ENCODE measurements around the gene USP7. TPM values are rescaled to one million over a fixed set of nuclear protein-coding genes. Genes with fewer than 3 reads are reported as not detected.

USP7 gene
- total and polyA plus RNA-seq, 7 donors: 41.6 to 135 (median 108) TPM

GRCh38 chr16:8948831-8949230 is 14.9 kb downstream of the USP7 start:
- 63 to 80% (median 75%) methylated on average over 5 of the region's 5 CpGs for WGBS, 3 donors
- intact Hi-C loops (cut with DNase I): no loop called here
- H3K36me3 ChIP-seq (ENCODE audit: insufficient read depth in 1 of 2, low read depth in 1 of 2): no peaks in the 10 kb centered on the region

DNA sequence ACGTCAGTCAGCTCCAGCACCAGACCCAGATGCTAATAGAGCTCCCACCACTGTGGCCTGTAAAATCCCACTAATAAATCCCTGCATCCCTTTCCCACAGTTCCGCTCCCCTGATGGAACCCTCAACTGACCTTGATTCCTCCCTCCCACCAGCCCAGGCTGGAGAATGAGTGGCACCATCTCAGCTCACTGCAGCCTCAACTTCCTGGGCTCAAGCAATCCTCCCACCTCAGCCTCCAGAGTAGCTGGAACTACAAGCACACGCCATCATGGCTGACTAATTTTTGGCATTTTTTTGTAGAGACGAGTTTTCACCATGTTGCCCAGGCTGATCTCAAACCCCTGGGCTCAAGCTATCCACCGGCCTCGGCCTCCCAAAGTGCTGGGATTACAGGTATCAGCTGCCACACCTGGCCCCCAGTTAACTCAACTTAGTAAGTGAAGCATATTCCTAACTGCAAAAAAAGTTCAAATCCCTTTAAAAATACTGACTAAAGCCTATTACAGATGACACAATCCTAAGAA is 15.6 kb downstream of the USP7 start:
- H3K4me3 ChIP-seq: no peak overlapping the region
- no peak for ATAC-seq
- intact Hi-C loops (cut with DNase I): no loop called here
- H3K36me3 ChIP-seq (ENCODE audit: insufficient read depth in 1 of 2, low read depth in 1 of 2): no peaks in the 10 kb centered on the region
- TF ChIP-seq CTCF (IDR thresholded peaks at IDR 0.05): no peak
- H3K9me3 ChIP-seq: no peaks in the 10 kb centered on the region
- H3K27ac ChIP-seq: no peak overlapping the region
- WGBS, 3 donors: 82 to 91% (median 86%) methylated on average over 6 of the region's 6 CpGs
- DNase-seq: no peak
- peaks cover 93% of the 10 kb centered on the region for H3K4me1 ChIP-seq
- no peaks in the 10 kb centered on the region for H3K27me3 ChIP-seq (ENCODE audit: insufficient read depth in 3 of 3, low read length in 2 of 3)

More at GRCh38 chr16:8948831-8949230, 14.9 kb downstream of the USP7 start:
- Histone ChIP-seq H3K27ac (no peak overlapping the region), H3K27me3 (ENCODE audit: insufficient read depth in 3 of 3, low read length in 2 of 3) (no peaks in the 10 kb centered on the region), H3K4me1 (peaks cover 88% of the 10 kb centered on the region), H3K9me3 (no peaks in the 10 kb centered on the region), H3K4me3 (no peak overlapping the region)
- no peak for TF ChIP-seq CTCF (IDR thresholded peaks at IDR 0.05)
- DNase-seq (no peak), ATAC-seq (no peak)

DNA sequence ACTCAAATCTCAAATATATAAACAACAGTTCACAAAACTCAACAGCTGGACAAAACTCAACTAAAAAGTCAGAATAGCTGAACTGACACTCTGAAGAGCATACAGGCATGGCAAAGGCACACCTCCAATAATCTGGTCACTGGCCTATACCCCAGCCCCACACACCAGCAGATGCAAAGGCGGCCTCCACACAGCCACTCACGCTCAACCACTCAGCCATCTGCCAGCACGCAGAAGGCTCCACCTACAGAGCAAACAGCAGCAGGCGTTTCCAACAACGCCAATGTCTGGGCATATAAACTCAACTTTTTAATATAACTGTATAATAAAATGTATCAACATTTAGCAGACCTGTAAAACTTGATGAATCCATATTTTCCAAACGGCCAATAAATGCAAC is 17.2 kb downstream of the USP7 start:
- ATAC-seq (no peak), DNase-seq (no peak)
- H3K9me3 ChIP-seq: no peaks in the 10 kb centered on the region
- no peaks in the 10 kb centered on the region for H3K27me3 ChIP-seq (ENCODE audit: insufficient read depth in 3 of 3, low read length in 2 of 3)
- H3K36me3 ChIP-seq (ENCODE audit: insufficient read depth in 1 of 2, low read depth in 1 of 2): no peaks in the 10 kb centered on the region
- H3K4me1 ChIP-seq: peaks cover 94% of the 10 kb centered on the region
- H3K27ac ChIP-seq: no peak overlapping the region
- intact Hi-C loops (cut with DNase I): no loop called here
- TF ChIP-seq CTCF (IDR thresholded peaks at IDR 0.05): no peak
- 74 to 77% (median 75%) methylated on average over 6 of the region's 6 CpGs for WGBS, 3 donors
- no peak overlapping the region for H3K4me3 ChIP-seq

GRCh38 chr16:8945626-8946296 is 17.9 kb downstream of the USP7 start:
- WGBS, 3 donors: 74 to 86% (median 79%) methylated on average over 3 of the region's 3 CpGs
- intact Hi-C loops (cut with DNase I): no loop called here
- H3K4me3 ChIP-seq: no peak overlapping the region
- TF ChIP-seq CTCF (IDR thresholded peaks at IDR 0.05): no peak
- H3K9me3 ChIP-seq: no peaks in the 10 kb centered on the region
- DNase-seq (no peak), ATAC-seq (no peak)
- peak overlapping the region; percentile 23 for H3K27ac ChIP-seq
- no peaks in the 10 kb centered on the region for H3K27me3 ChIP-seq (ENCODE audit: insufficient read depth in 3 of 3, low read length in 2 of 3)
- H3K36me3 ChIP-seq (ENCODE audit: insufficient read depth in 1 of 2, low read depth in 1 of 2): no peaks in the 10 kb centered on the region
- H3K4me1 ChIP-seq: peaks cover 92% of the 10 kb centered on the region

Data from psoas muscle (tissue), 8 donors.